ENCODE results near the gene ZNF100.

The ZNF100 gene

DNA sequence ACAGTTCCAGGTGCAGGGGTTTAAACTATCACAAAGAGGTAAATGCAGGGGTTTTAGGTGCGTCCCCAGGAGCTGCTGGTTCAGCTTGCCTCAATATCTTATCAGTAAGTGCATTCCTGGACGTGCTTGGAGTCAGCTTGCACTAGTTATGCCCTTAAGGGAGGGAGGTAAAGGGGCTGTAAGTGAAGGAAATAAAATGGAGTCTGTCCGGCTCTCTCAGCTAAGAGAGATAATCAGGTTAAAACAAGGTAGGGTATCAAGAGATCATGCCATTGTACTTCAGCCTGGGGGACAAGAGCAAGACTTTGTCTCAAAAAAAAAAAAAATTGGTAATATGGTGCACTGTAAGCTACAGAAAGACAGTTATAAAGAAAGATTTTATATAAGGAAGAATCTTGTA is 69.7 kb downstream of the ZNF100 start:
- DNase-seq (ENCODE audit: low spot score) = no peak
- no peak overlapping the region for H3K27ac ChIP-seq
- no peak overlapping the region for H3K4me3 ChIP-seq
- TF ChIP-seq, protein P1, sequence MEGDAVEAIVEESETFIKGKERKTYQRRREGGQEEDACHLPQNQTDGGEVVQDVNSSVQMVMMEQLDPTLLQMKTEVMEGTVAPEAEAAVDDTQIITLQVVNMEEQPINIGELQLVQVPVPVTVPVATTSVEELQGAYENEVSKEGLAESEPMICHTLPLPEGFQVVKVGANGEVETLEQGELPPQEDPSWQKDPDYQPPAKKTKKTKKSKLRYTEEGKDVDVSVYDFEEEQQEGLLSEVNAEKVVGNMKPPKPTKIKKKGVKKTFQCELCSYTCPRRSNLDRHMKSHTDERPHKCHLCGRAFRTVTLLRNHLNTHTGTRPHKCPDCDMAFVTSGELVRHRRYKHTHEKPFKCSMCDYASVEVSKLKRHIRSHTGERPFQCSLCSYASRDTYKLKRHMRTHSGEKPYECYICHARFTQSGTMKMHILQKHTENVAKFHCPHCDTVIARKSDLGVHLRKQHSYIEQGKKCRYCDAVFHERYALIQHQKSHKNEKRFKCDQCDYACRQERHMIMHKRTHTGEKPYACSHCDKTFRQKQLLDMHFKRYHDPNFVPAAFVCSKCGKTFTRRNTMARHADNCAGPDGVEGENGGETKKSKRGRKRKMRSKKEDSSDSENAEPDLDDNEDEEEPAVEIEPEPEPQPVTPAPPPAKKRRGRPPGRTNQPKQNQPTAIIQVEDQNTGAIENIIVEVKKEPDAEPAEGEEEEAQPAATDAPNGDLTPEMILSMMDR (IDR thresholded peaks at IDR 0.05) = no peak

DNA sequence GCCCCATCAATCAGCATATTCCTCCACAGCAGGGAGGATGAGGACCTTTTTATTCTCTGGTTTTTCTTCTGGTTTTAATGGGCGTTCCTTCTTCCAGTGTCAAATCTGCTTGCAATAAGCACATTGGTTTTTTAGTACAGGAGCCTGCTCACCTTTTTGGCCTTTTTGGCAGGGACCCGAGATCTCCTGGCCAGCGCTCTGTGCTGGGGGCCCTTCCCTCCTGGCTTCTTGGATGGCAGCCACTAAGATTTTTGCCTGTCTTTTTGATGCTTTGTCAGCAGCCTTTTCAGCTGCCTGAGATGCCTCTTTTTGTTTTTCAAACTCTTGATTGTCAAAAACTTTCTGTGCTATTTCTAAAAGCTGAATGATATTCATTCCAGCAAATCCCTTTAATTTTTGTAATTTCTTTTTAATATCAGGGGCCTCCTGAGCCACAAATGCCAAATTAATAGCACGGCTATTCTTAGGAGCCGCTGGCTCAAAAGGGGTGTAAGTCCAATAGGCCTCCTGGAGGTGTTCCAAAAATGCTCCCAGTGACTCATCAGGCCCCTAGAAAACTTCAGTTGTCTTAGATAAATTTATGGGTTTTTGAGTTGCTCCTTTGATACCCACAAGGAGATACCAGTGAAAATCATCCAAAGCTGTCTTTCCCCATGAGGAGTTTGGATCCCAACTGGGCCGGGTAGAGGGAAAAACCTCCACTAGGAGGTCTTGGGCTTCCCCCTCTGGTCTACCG is 73.0 kb downstream of the ZNF100 start:
- Histone ChIP-seq H3K27ac (no peak overlapping the region), H3K4me3 (no peak overlapping the region)
- TF ChIP-seq, protein P1 (IDR thresholded peaks at IDR 0.05) = no peak
- no peak for DNase-seq (ENCODE audit: low spot score)

DNA sequence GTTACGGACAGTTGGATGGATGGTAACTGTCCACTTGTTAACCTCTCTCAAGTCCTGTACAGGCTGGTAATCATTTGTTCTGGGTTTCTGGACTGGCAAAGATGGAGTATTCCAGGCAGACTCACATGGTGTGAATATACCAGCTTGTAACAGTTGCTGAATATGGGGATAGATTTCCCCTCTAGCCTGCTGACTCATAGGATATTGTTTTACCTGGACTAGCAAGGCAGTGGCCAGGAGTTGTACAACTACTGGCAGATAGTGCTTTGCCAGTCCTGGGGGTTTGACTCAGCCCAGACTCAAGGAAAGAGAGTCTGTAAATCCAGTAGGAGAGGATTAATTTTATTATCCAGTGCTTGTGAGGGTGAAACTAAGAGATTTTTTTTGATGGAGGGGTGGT is 74.0 kb downstream of the ZNF100 start:
- TF ChIP-seq, protein P1 (IDR thresholded peaks at IDR 0.05) = no peak
- H3K4me3 ChIP-seq = no peak overlapping the region
- DNase-seq (ENCODE audit: low spot score) = no peak
- no peak overlapping the region for H3K27ac ChIP-seq

DNA sequence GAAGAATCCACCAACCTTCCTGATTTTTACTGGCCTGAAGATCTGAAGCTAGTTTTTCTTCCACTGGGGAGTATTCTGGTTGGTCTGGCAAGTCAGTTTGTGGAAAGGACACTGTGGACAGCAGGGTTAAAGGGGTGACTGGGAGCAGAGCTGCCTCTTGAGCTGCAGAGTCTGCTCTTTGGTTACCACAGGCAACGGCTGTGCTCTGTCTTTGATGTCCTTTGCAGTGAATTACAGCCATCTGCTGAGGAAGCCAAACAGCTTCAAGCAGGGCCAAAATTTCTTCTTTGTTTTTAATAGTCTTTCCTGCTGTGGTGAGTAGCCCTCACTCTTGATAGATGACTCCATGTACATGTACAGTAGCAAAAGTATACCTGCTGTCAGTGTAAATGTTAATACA is 75.7 kb downstream of the ZNF100 start:
- Histone ChIP-seq H3K27ac (no peak overlapping the region), H3K4me3 (no peak overlapping the region)
- DNase-seq (ENCODE audit: low spot score) = no peak
- TF ChIP-seq, protein P1 (IDR thresholded peaks at IDR 0.05) = no peak

DNA sequence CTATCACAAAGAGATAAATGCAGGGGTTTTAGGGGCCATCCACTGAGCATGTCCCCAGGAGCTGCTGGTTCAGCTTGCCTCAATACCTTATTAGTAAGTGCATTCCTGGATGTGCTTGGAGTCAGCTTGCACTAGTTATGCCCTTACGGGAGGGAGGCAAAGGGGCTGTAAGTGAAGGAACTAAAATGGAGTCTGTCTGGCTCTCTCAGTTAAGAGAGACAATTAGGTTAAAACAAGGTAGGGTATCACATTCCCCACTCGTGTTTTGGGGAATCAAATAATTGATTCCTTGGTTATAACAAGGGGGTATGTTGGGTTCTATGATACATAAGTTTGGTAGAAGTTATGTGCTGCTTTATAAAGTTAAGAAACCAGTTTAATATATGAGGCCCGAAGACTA is 78.9 kb downstream of the ZNF100 start:
- DNase-seq (ENCODE audit: low spot score) = no peak
- no peak overlapping the region for H3K27ac ChIP-seq
- TF ChIP-seq, protein P1 (IDR thresholded peaks at IDR 0.05) = no peak

DNA sequence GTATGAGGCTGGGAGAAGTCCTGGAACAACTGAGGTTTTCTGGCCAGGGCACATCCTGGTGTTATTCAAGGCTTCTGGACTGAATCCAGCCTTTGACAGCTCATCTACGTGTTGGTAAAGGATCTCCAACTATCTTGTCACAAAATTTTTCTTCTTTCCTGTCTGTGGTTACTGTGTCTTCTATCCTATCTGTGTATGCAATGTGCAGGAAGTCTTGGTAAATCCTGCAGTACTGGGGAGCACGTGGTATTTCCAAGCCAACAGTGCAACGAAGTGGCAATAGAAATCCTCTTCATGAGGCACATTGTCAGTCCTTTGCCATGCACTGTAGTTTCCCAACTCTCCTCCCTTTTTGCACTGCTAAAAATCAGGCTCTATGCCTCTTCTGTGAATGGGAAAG is 86.7 kb downstream of the ZNF100 start:
- TF ChIP-seq, protein P1 (IDR thresholded peaks at IDR 0.05) = no peak
- DNase-seq (ENCODE audit: low spot score) = no peak

More for the DNA sequence above, 78.9 kb downstream of the ZNF100 start:
- H3K4me3 ChIP-seq = no peak overlapping the region

DNA sequence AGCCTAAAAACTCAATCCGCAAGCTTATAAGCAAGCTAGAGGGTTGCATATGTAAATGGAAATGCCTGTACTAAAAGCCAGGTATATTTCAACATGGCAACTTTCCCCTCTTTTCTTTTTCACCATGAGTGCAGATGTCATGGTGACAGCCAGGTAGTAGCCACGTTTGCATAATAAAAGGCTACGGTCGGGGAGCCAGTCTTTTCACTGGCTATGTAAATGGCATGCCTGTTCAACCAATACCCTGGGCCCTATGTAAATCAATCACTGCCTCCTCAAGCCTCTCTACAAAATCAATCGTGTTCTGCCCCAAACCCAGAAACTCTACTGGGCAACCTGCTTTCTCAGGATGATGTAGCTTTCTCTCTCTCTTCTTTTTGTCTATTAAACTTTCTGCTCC is 87.4 kb downstream of the ZNF100 start:
- TF ChIP-seq, protein P1 (IDR thresholded peaks at IDR 0.05) = no peak
- DNase-seq (ENCODE audit: low spot score) = no peak
- H3K4me3 ChIP-seq = no peak overlapping the region
- H3K27ac ChIP-seq = no peak overlapping the region

More for the DNA sequence above, 86.7 kb downstream of the ZNF100 start:
- Histone ChIP-seq H3K4me3 (no peak overlapping the region), H3K27ac (no peak overlapping the region)

Data from coronary artery (tissue), 2 donors.